Measurements from ENCODE around the gene ABLIM2. TPM values are rescaled to one million over a fixed set of nuclear protein-coding genes. Genes with fewer than 3 reads are reported as not detected.

ABLIM2 gene
- total RNA-seq, 2 donors from 2014 or later: 2.6 to 7.3 TPM

GRCh38 chr4:8204576-8205227 lies 46.1 kb upstream of the ABLIM2 start:
- Histone ChIP-seq H3K4me1 (replicated peaks) (peaks cover 11% of the 10 kb centered on the region), H3K4me3 (no peak overlapping the region), H3K27me3 (replicated peaks; ENCODE audit: insufficient read depth) (no peaks in the 10 kb centered on the region), H3K9me3 (no peaks in the 10 kb centered on the region), H3K36me3 (no peaks in the 10 kb centered on the region), H3K27ac (no peak overlapping the region)
- WGBS: 91% methylated on average over 31 of the region's 31 CpGs
- no peak for TF ChIP-seq POLR2AphosphoS5 (IDR thresholded peaks at IDR 0.05)
- TF ChIP-seq POLR2A (IDR thresholded peaks at IDR 0.05): no peak
- TF ChIP-seq CTCF (IDR thresholded peaks at IDR 0.05): no peak
- intact Hi-C loops (cut with DNase I): no loop called here
- no peak for DNase-seq (ENCODE audit: low spot score)

GRCh38 chr4:8203817-8204216 lies 45.2 kb upstream of the ABLIM2 start:
- no peak overlapping the region for H3K27ac ChIP-seq
- no peak for DNase-seq (ENCODE audit: low spot score)
- intact Hi-C loops (cut with DNase I): no loop called here
- 74% methylated on average over 6 of the region's 10 CpGs for WGBS
- no peaks in the 10 kb centered on the region for H3K9me3 ChIP-seq
- H3K4me1 ChIP-seq (replicated peaks): peaks cover 19% of the 10 kb centered on the region
- no peaks in the 10 kb centered on the region for H3K27me3 ChIP-seq (replicated peaks; ENCODE audit: insufficient read depth)
- TF ChIP-seq POLR2AphosphoS5 (IDR thresholded peaks at IDR 0.05) (no peak), POLR2A (IDR thresholded peaks at IDR 0.05) (no peak), CTCF (IDR thresholded peaks at IDR 0.05) (no peak)
- no peak overlapping the region for H3K4me3 ChIP-seq
- no peaks in the 10 kb centered on the region for H3K36me3 ChIP-seq

- H3K27me3 ChIP-seq (replicated peaks; ENCODE audit: insufficient read depth): no peaks in the 10 kb centered on the region
- peaks cover 26% of the 10 kb centered on the region for H3K4me1 ChIP-seq (replicated peaks)
- no peak for DNase-seq (ENCODE audit: low spot score)
- no peak for TF ChIP-seq POLR2AphosphoS5 (IDR thresholded peaks at IDR 0.05)
- no peak for TF ChIP-seq CTCF (IDR thresholded peaks at IDR 0.05)
- no peak for TF ChIP-seq POLR2A (IDR thresholded peaks at IDR 0.05)
- no peaks in the 10 kb centered on the region for H3K9me3 ChIP-seq
- no peak overlapping the region for H3K27ac ChIP-seq
- H3K36me3 ChIP-seq: no peaks in the 10 kb centered on the region
- H3K4me3 ChIP-seq: no peak overlapping the region
- 76% methylated on average over 7 of the region's 7 CpGs for WGBS
- intact Hi-C loops (cut with DNase I): no loop called here
Observed at GRCh38 chr4:8203052-8203401, 44.4 kb upstream of the ABLIM2 start.

GRCh38 chr4:8202108-8203051 lies 43.8 kb upstream of the ABLIM2 start:
- TF ChIP-seq CTCF (IDR thresholded peaks at IDR 0.05) (no peak), POLR2AphosphoS5 (IDR thresholded peaks at IDR 0.05) (no peak), POLR2A (IDR thresholded peaks at IDR 0.05) (no peak)
- WGBS: 80% methylated on average over 19 of the region's 21 CpGs
- intact Hi-C loops (cut with DNase I): no loop called here
- Histone ChIP-seq H3K4me3 (no peak overlapping the region), H3K27ac (no peak overlapping the region), H3K27me3 (replicated peaks; ENCODE audit: insufficient read depth) (no peaks in the 10 kb centered on the region), H3K9me3 (no peaks in the 10 kb centered on the region), H3K4me1 (replicated peaks) (peaks cover 26% of the 10 kb centered on the region), H3K36me3 (no peaks in the 10 kb centered on the region)
- DNase-seq (ENCODE audit: low spot score): no peak
